Smooth muscle cell (in vitro differentiated cells): ENCODE data around the gene KEAP1. TPM values are rescaled to one million over a fixed set of nuclear protein-coding genes. Genes with fewer than 3 reads are reported as not detected.
A peak's percentile ranks its signal among the peaks of the same experiment; 100 is the strongest.
"Not testable (repeated sequence)": the region's sequence is repeated elsewhere in the genome, so short reads cannot be mapped to it uniquely, and the experiment has no call there.

ENCODE experiments used
- DNase-seq: peaks from one replicate; lab custom pipeline; 2025; ENCODE audit not compliant: unreplicated experiment; lab: John Stamatoyannopoulos, UW
- H2AFZ ChIP-seq: fragments of 200-600 bp; sonication (generic); 2 replicates; pipeline ENCODE4 v1.6.0; 2016; ENCODE audit warnings: antibody characterized with exemption, low read depth, mild to moderate bottlenecking
- H3F3A ChIP-seq: fragments of 200-600 bp; sonication (generic); 2 replicates; pipeline ENCODE4 v1.6.0; 2017; ENCODE audit warnings: antibody characterized with exemption, low read depth
- H3K27ac ChIP-seq: fragments of 200-600 bp; sonication (generic); 2 replicates; pipeline ENCODE4 v1.5.1; 2016; ENCODE audit warnings: low read depth, mild to moderate bottlenecking
- H3K27me3 ChIP-seq: fragments of 200-600 bp; sonication (generic); 2 replicates; pipeline ENCODE4 v1.6.1; 2016; ENCODE audit warnings: low read depth, mild to moderate bottlenecking
- H3K36me3 ChIP-seq: fragments of 200-600 bp; sonication (generic); 2 replicates; pipeline ENCODE4 v1.5.1; 2016; ENCODE audit warnings: low read depth
- H3K4me1 ChIP-seq: fragments of 200-600 bp; sonication (generic); 2 replicates; pipeline ENCODE4 v1.5.1; 2016; ENCODE audit warnings: low read depth
- H3K4me2 ChIP-seq: fragments of 200-600 bp; sonication (generic); 2 replicates; pipeline ENCODE4 v1.6.0; 2016; ENCODE audit warnings: mild to moderate bottlenecking
- H3K4me3 ChIP-seq: fragments of 200-600 bp; sonication (generic); 2 replicates; pipeline ENCODE4 v1.5.1; 2016; ENCODE audit warnings: mild to moderate bottlenecking
- H3K79me2 ChIP-seq: fragments of 200-600 bp; sonication (generic); 2 replicates; pipeline ENCODE4 v1.6.0; 2016; ENCODE audit warnings: low read depth, mild to moderate bottlenecking
- H3K9ac ChIP-seq: fragments of 200-600 bp; sonication (generic); 2 replicates; pipeline ENCODE4 v1.6.0; 2016; ENCODE audit warnings: low read depth
- H3K9me3 ChIP-seq: fragments of 200-600 bp; sonication (generic); replicated peaks from 2 replicates; pipeline ENCODE4 v1.5.1; 2016; ENCODE audit warnings: low read depth
- H4K20me1 ChIP-seq: fragments of 200-600 bp; sonication (generic); 2 replicates; pipeline ENCODE4 v1.6.0; 2016; ENCODE audit warnings: low read depth
- CTCF ChIP-seq: fragments of 200-600 bp; sonication (generic); IDR thresholded peaks from 2 replicates; pipeline ENCODE4 v1.5.1; 2017; ENCODE audit warnings: borderline replicate concordance, mild to moderate bottlenecking, antibody characterized with exemption; ENCODE audit not compliant: insufficient read depth, poor library complexity, severe bottlenecking
- WGBS: methylation state at CpG from one replicate; pipeline ENCODE4 v1.1.7; 2016; ENCODE audit warnings: low lambda C conversion rate; 5-methylcytosine and 5-hydroxymethylcytosine counted together
- polyA plus RNA-seq: library from polyadenylated mRNA; unstranded; fragments of >200 nt; fragmentation: Nextera tagmentation; extraction: Ambion mirVana; gene quantifications from 2 replicates; pipeline ENCODE4 v1.2.1, GENCODE V29; 2016
- total RNA-seq: library from RNA; depleted of rRNA; stranded (reverse); fragments of >200 nt; gene quantifications from 2 replicates; pipeline ENCODE4 v1.2.3, GENCODE V29; 2014

Gene KEAP1
- total and polyA plus RNA-seq, 2 experiments from 2014 or later: 24.9 to 60.4 TPM

- H3K27ac ChIP-seq: no peak overlapping the region
- H3K4me2 ChIP-seq: peak overlapping the region; percentile 54
- no peaks in the 10 kb centered on the region for H3K27me3 ChIP-seq
- DNase-seq: no peak
- 42% methylated on average over 8 of the region's 8 CpGs for WGBS
- no peaks in the 10 kb centered on the region for H3K79me2 ChIP-seq
- H2AFZ ChIP-seq: no peak overlapping the region
- no peak overlapping the region for H3K4me3 ChIP-seq
- TF ChIP-seq CTCF: no peak
- no peaks in the 10 kb centered on the region for H3K9me3 ChIP-seq
- H3F3A ChIP-seq: no peaks in the 10 kb centered on the region
- no peaks in the 10 kb centered on the region for H3K36me3 ChIP-seq
- no peaks in the 10 kb centered on the region for H3K4me1 ChIP-seq
- H4K20me1 ChIP-seq: no peaks in the 10 kb centered on the region
- H3K9ac ChIP-seq: no peak overlapping the region
Measured at GRCh38 chr19:10460714-10461046, 42.5 kb downstream of the KEAP1 start.

GRCh38 chr19:10458733-10459132, 44.4 kb downstream of the KEAP1 start:
- not testable (repeated sequence) for H2AFZ ChIP-seq, H4K20me1 ChIP-seq, H3K27me3 ChIP-seq, H3K79me2 ChIP-seq, H3K4me3 ChIP-seq, H3K4me2 ChIP-seq, H3K9ac ChIP-seq, H3K36me3 ChIP-seq, H3F3A ChIP-seq, H3K27ac ChIP-seq, H3K9me3 ChIP-seq, H3K4me1 ChIP-seq, DNase-seq
- WGBS: 92% methylated on average over 7 of the region's 7 CpGs

- no peak for DNase-seq
- TF ChIP-seq CTCF: no peak
- 66% methylated on average over 5 of the region's 5 CpGs for WGBS
Measured at GRCh38 chr19:10454267-10454666, 48.9 kb downstream of the KEAP1 start.

GRCh38 chr19:10453852-10454251, 49.3 kb downstream of the KEAP1 start:
- no peaks in the 10 kb centered on the region for H3K36me3 ChIP-seq

More at GRCh38 chr19:10454267-10454666, 48.9 kb downstream of the KEAP1 start:
- Histone ChIP-seq H3K9me3 (no peaks in the 10 kb centered on the region), H2AFZ (no peak overlapping the region), H3K4me2 (no peak overlapping the region), H3F3A (no peaks in the 10 kb centered on the region), H4K20me1 (no peaks in the 10 kb centered on the region), H3K4me3 (no peak overlapping the region), H3K27ac (no peak overlapping the region), H3K27me3 (no peaks in the 10 kb centered on the region), H3K9ac (no peak overlapping the region), H3K36me3 (no peaks in the 10 kb centered on the region), H3K79me2 (no peaks in the 10 kb centered on the region), H3K4me1 (no peaks in the 10 kb centered on the region)

More at GRCh38 chr19:10453852-10454251, 49.3 kb downstream of the KEAP1 start:
- Histone ChIP-seq H3K27me3 (no peaks in the 10 kb centered on the region), H2AFZ (no peak overlapping the region), H3K9me3 (no peaks in the 10 kb centered on the region), H3K4me2 (no peak overlapping the region), H4K20me1 (no peaks in the 10 kb centered on the region), H3K27ac (no peak overlapping the region), H3K9ac (no peak overlapping the region), H3K4me1 (no peaks in the 10 kb centered on the region), H3K4me3 (no peak overlapping the region), H3F3A (no peaks in the 10 kb centered on the region), H3K79me2 (no peaks in the 10 kb centered on the region)
- DNase-seq: no peak
- TF ChIP-seq CTCF: no peak
- WGBS: 78% methylated on average over 4 of the region's 4 CpGs
